Ovary (tissue), 10 donors: ENCODE results near the gene ANKMY1. TPM values are rescaled to one million over a fixed set of nuclear protein-coding genes. Genes with fewer than 3 reads are reported as not detected.

Source experiments
- DNase-seq, 5 donors: peaks; one replicate each; pipeline ENCODE4 v3.0.0-alpha.2; 2019 to 2020
- H3K27ac ChIP-seq, 2 donors: fragments of 200-600 bp; one replicate each; pipeline versions ENCODE4 v1.5.1 to v1.8.0; 2019 to 2022
- H3K27me3 ChIP-seq: fragments of 200-600 bp; one replicate; pipeline ENCODE4 v1.8.0; 2022
- H3K36me3 ChIP-seq: fragments of 200-600 bp; sonication (generic); one replicate; pipeline ENCODE4 v1.5.1; 2019
- H3K4me1 ChIP-seq: one replicate; pipeline ENCODE4 v1.8.1; 2013; ENCODE audit warnings: mild to moderate bottlenecking, moderate library complexity; ENCODE audit not compliant: insufficient read depth
- H3K4me3 ChIP-seq: fragments of 200-600 bp; sonication (generic); one replicate; pipeline ENCODE4 v1.5.1; 2017
- H3K9me3 ChIP-seq, 2 donors: fragments of 200-600 bp in 1 of 2; sonication (generic) in 1 of 2; one replicate each; pipeline versions ENCODE4 v1.5.1 to v1.8.1; 2013 to 2019; ENCODE audit warnings: mild to moderate bottlenecking in 1 of 2, moderate library complexity in 1 of 2
- CTCF ChIP-seq, 3 donors: fragments of 450-650 bp in 2 of 3; fragments of 200-600 bp in 1 of 3; IDR thresholded peaks; one replicate each; pipeline versions ENCODE4 v1.5.1 to v1.8.0; 2016 to 2022; ENCODE audit warnings: antibody characterized with exemption in 3 of 3, mild to moderate bottlenecking in 1 of 3
- EP300 ChIP-seq: sonication (generic); formaldehyde crosslinking; IDR thresholded peaks from one replicate; pipeline ENCODE4 v1.6.1; 2017; ENCODE audit warnings: antibody characterized with exemption
- POLR2A ChIP-seq: fragments of 450-650 bp; IDR thresholded peaks from one replicate; pipeline ENCODE4 v1.6.1; 2017; ENCODE audit warnings: antibody characterized with exemption, mild to moderate bottlenecking, moderate library complexity
- WGBS, 3 donors: extraction: QIAGEN DNeasy Blood & Tissue Kit in 1 of 3; methylation state at CpG; one replicate each; pipeline versions ENCODE4 v1.1.5 to v1.1.7; 2013 to 2017; 5-methylcytosine and 5-hydroxymethylcytosine counted together
- intact Hi-C, 4 donors: fragments of 100-400 bp; cut with DNase I; formaldehyde crosslinking; loops; one replicate each; pipeline versions ENCODE4 v1.11.0 to v1.15.1; 2022 to 2023
- long read RNA-seq, 3 donors: library from polyadenylated mRNA in 2 of 3; unstranded in 2 of 3; transcript quantifications; one replicate each; pipeline ENCODE4 v2.0.0 and lab custom pipeline, GENCODE V29; 2021 to 2026
- polyA plus RNA-seq, 2 donors: library from polyadenylated mRNA; stranded (reverse); fragments of 200-250 nt in 1 of 2; fragments of 350-450 nt in 1 of 2; fragmentation: Illumina TruSeq in 1 of 2; extraction: RNeasy Lipid Tissue Mini Kit (QIAGEN cat#74804) in 1 of 2; gene quantifications; one replicate each; pipeline ENCODE4 v1.2.3, GENCODE V29; 2013 to 2014
- total RNA-seq, 7 donors: library from RNA; depleted of rRNA in 2 of 7; stranded (reverse); fragments of >200 nt in 2 of 7; fragmentation: NEBNext Ultra II Directional in 3 of 7; extraction: Animal tissue kit (Norgen Biotek cat#: 25700) in 3 of 7; gene quantifications; one replicate each; pipeline versions ENCODE4 v1.1.0 to v1.2.4, GENCODE V29; 2016 to 2023
- donor health status: DM: no; HTN: no; CAD: no; lungs with moderate emphysema.
- donor health status: DM: no; HTN: no; CAD: no.
- donor health status: Bipolar disorder and iron deficiency.
- donor health status: DM: yes; HTN: yes; CAD: no.
- donor health status: DM: no; HTN: no; CAD: no.
- donor health status: DM: yes; HTN: yes; CAD: no.

ANKMY1 gene
- total RNA-seq (10 to 100 TPM; 13.7 to 24.2 (median 21.6) TPM), polyA plus RNA-seq (10 to 100 TPM; 11.5 to 13.8 TPM)
- long read RNA-seq, donor 1, transcript ANKMY1-208 (5 exons, 3,304 nt), result major isoform, 5 of 21 reads
- long read RNA-seq, donor 1, partial matches to known transcripts, result 1 of 21 reads
- long read RNA-seq, donor 1, other reads (novel, unspliced or antisense), result 10 of 21 reads
- long read RNA-seq, donor 2, partial matches to known transcripts, result 13 of 29 reads
- long read RNA-seq, donor 2, other reads (novel, unspliced or antisense), result 13 of 29 reads
- long read RNA-seq, donor 3, partial matches to known transcripts, result 3 of 21 reads
- long read RNA-seq, donor 3, other reads (novel, unspliced or antisense), result 16 of 21 reads

GRCh38 chr2:240557808-240558207, at the start of gene ANKMY1:
TSS of gene ANKMY1 (minus strand) at chr2:240557988. CDS start at chr2:240557335, 653 bp downstream.
- DNase-seq, result peak; percentile 41 to 75 (median 57)
- no peaks in the 10 kb centered on the region for H3K9me3 ChIP-seq
- no peak within 1 kb of the TSS for H3K27ac ChIP-seq
- peaks cover 25% of the 10 kb centered on the region for H3K4me1 ChIP-seq
- intact Hi-C loops, result no loop called here
- H3K36me3 ChIP-seq, result no peaks in the 10 kb centered on the region
- H3K4me3 ChIP-seq, result peak within 1 kb of the TSS; percentile 39
- no peaks in the 10 kb centered on the region for H3K27me3 ChIP-seq
- TF ChIP-seq CTCF (IDR thresholded peaks at IDR 0.05) (no peak), POLR2A (no peak), EP300 (no peak)
- 3 to 11% (median 4%) methylated on average over 12 to 47 of the region's 47 CpGs for WGBS, 3 donors

- 78 to 80% (median 80%) methylated on average over 12 of the region's 12 CpGs for WGBS, 3 donors
- TF ChIP-seq EP300, result no peak
- TF ChIP-seq POLR2A, result no peak
- TF ChIP-seq CTCF (IDR thresholded peaks at IDR 0.05), result no peak
- H3K9me3 ChIP-seq, result no peaks in the 10 kb centered on the region
These were observed 48.3 kb upstream of the ANKMY1 start for GRCh38 chr2:240605867-240606743.

GRCh38 chr2:240604939-240605716, 47.3 kb upstream of the ANKMY1 start:
- 85 to 90% (median 89%) methylated on average over 19 of the region's 19 CpGs for WGBS, 3 donors
- no peaks in the 10 kb centered on the region for H3K4me1 ChIP-seq
- peak overlapping the region; percentile 13 for H3K4me3 ChIP-seq
- H3K9me3 ChIP-seq, result no peaks in the 10 kb centered on the region
- intact Hi-C loops, result no loop called here
- no peak for TF ChIP-seq CTCF (IDR thresholded peaks at IDR 0.05)
- TF ChIP-seq POLR2A, result no peak
- no peak for TF ChIP-seq EP300
- peak in 3 of 5 donors; percentile 13 to 31 (median 14) for DNase-seq
- no peak overlapping the region for H3K27ac ChIP-seq
- H3K36me3 ChIP-seq, result no peaks in the 10 kb centered on the region
- no peaks in the 10 kb centered on the region for H3K27me3 ChIP-seq

More at GRCh38 chr2:240605867-240606743, 48.3 kb upstream of the ANKMY1 start:
- no peaks in the 10 kb centered on the region for H3K4me1 ChIP-seq
- peak in 3 of 5 donors; percentile 1 to 19 (median 7) for DNase-seq
- intact Hi-C loops, result no loop called here
- no peak overlapping the region for H3K27ac ChIP-seq
- H3K4me3 ChIP-seq, result no peak overlapping the region
- H3K27me3 ChIP-seq, result no peaks in the 10 kb centered on the region
- no peaks in the 10 kb centered on the region for H3K36me3 ChIP-seq
